IPS-15b (cell line): ENCODE measurements around the gene TXNDC8.

ENCODE experiments used
- H3K27me3 ChIP-seq: one replicate; pipeline ENCODE4 v1.6.1; 2013; ENCODE audit warnings: low read length; ENCODE audit not compliant: control insufficient read depth, insufficient read depth
- H3K36me3 ChIP-seq: one replicate; pipeline ENCODE4 v1.6.1; 2013; ENCODE audit warnings: low read length; ENCODE audit not compliant: control insufficient read depth, insufficient read depth
- H3K4me1 ChIP-seq: one replicate; pipeline ENCODE4 v1.6.1; 2013; ENCODE audit warnings: mild to moderate bottlenecking, low read length; ENCODE audit not compliant: control insufficient read depth, insufficient read depth
- H3K4me3 ChIP-seq: one replicate; pipeline ENCODE4 v1.5.1; 2013; ENCODE audit warnings: low read depth, low read length
- H3K9ac ChIP-seq: one replicate; pipeline ENCODE4 v1.6.1; 2013; ENCODE audit warnings: low read depth, mild to moderate bottlenecking, low read length
- H3K9me3 ChIP-seq: one replicate; pipeline ENCODE4 v1.6.1; 2013; ENCODE audit warnings: mild to moderate bottlenecking, low read length; ENCODE audit not compliant: control insufficient read depth, insufficient read depth

The TXNDC8 gene

DNA sequence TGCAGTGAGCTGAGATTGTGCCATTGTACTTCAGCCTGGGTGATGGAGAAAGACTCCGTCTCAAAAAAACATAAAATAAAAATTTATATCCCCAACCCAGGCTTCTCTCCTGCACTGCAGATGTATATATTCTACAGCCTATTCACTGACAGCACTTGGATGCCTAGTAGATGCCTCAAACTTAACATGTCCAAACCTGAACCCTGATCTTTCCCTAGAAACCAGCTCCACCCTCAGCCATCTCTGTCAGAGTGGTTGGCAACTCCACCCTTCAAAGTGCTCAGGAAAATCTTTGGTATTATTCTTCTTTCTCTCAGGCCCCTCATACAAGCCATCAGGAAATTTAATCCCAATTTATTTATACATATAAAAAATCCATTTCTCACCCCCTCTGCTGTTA lies 44.4 kb downstream of the TXNDC8 start:
- no peaks in the 10 kb centered on the region for H3K9me3 ChIP-seq
- no peaks in the 10 kb centered on the region for H3K36me3 ChIP-seq
- no peaks in the 10 kb centered on the region for H3K4me1 ChIP-seq
- no peak overlapping the region for H3K4me3 ChIP-seq
- H3K9ac ChIP-seq = no peak overlapping the region
- no peaks in the 10 kb centered on the region for H3K27me3 ChIP-seq

GRCh38 chr9:110291921-110292557 lies 45.6 kb downstream of the TXNDC8 start:
- H3K4me3 ChIP-seq = no peak overlapping the region
- no peaks in the 10 kb centered on the region for H3K36me3 ChIP-seq
- H3K4me1 ChIP-seq = no peaks in the 10 kb centered on the region
- H3K9me3 ChIP-seq = no peaks in the 10 kb centered on the region
- H3K9ac ChIP-seq = no peak overlapping the region
- H3K27me3 ChIP-seq = no peaks in the 10 kb centered on the region

DNA sequence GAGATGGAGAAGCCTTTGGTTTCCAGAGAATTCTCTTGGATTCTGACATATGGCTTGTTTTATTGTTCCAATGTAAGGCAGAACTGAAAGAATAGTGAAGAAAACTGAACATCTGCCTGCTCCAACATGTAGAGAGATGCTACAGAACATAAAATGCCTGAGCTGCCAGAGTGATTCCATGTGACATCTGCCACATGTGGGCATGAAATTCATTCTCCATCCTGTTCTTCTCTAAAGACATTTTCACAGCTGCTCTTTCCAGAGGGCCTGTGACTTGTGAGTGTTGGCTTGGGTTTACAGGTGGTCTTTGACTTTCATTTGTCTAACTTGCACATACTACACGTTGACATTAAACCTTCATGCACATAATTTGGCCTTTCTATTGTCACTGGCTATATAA lies 47.7 kb downstream of the TXNDC8 start:
- Histone ChIP-seq H3K36me3 (no peaks in the 10 kb centered on the region), H3K9ac (no peak overlapping the region), H3K4me3 (no peak overlapping the region), H3K4me1 (no peaks in the 10 kb centered on the region), H3K27me3 (no peaks in the 10 kb centered on the region), H3K9me3 (no peaks in the 10 kb centered on the region)

DNA sequence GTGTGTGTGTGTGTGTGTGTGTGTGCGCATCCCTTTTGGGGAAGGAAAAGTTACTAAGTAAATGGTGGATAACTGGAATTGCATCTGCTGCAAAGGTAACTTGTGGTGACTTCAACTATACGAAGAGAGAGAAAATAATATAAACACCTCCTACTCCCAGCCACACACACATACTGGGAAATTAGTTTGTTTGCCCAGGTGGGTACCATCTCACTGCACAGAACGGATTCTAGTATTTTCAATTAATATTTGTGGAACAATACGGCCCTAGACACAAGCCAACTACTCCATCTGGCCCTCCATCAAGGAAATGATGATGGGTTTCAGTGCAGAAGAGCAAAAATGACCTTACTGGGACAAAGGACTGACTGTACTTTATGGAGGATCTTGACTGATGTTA lies 49.2 kb downstream of the TXNDC8 start:
- Histone ChIP-seq H3K4me3 (no peak overlapping the region), H3K4me1 (no peaks in the 10 kb centered on the region), H3K27me3 (no peaks in the 10 kb centered on the region), H3K9ac (no peak overlapping the region), H3K9me3 (no peaks in the 10 kb centered on the region), H3K36me3 (no peaks in the 10 kb centered on the region)

DNA sequence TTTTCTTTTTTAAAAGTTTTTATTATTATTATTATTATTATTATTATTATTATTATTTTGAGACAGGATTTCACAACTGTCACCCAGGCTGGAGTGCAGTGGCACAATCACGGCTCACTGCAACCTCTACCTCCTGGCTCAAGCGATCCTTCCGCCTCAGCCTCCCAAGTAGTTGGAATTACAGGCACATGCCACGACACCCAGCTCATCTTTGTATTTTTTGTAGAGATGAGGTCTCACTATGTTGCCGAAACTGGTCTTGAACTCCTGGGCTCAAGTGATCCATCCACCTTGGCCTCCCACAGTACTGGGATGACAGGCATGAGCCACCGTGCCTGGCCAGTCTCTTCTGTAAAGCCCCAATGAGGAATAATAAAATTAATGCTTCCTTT lies 50.4 kb downstream of the TXNDC8 start:
- no peak overlapping the region for H3K9ac ChIP-seq
- H3K4me1 ChIP-seq = no peaks in the 10 kb centered on the region
- H3K36me3 ChIP-seq = no peaks in the 10 kb centered on the region
- no peaks in the 10 kb centered on the region for H3K27me3 ChIP-seq
- no peak overlapping the region for H3K4me3 ChIP-seq
- H3K9me3 ChIP-seq = no peaks in the 10 kb centered on the region

DNA sequence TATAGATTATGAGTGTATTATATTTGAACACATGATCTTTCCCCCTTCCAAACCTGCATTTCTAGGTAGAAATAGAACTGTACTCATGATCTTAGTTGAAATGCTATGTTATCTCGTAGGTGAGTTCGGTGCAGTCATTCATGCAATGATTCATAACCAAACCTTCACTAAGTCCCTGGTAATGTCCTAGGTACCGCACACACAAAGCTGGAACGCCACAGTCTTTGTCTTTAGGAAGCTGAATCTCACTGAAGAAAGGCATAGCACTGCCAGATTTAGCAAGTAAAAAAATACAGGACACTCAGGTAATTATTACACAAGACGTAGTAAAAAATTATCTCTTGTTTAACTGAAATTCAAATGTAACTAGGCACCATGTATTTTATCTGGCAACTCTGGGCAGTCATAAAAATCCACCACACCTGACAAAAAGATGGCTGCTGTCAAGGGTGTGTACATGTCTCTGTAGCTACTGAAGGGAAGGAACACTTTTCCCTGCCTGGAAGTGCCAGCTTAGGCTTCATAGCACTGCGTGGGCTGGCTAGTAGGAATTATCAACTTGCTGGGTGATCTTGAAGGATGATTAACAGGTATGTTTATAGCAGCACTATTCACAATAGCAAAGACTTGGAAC lies 53.3 kb downstream of the TXNDC8 start:
- Histone ChIP-seq H3K27me3 (no peaks in the 10 kb centered on the region), H3K4me3 (no peak overlapping the region), H3K9me3 (no peaks in the 10 kb centered on the region), H3K4me1 (no peaks in the 10 kb centered on the region), H3K9ac (no peak overlapping the region), H3K36me3 (no peaks in the 10 kb centered on the region)

DNA sequence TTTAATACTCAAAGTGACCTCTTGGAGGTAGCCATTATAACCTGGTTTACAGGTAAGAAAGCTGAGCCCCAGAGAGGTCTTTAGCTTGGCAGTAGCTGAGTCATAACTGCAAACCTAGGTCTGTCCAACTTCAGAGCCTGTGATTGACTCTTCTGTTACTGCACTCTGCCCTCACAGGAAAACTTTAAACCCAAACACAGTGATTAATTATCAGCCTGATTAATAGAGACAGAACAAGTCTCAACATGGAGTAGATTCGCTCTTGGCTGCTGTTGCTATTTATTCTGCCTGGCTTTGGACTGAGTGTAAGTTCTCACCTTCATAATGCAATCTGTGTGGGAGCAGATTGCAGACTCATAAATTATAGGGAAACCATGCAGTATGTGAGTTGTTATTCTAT lies 53.9 kb downstream of the TXNDC8 start:
- no peaks in the 10 kb centered on the region for H3K27me3 ChIP-seq
- H3K36me3 ChIP-seq = no peaks in the 10 kb centered on the region
- no peak overlapping the region for H3K4me3 ChIP-seq
- no peaks in the 10 kb centered on the region for H3K9me3 ChIP-seq
- no peak overlapping the region for H3K9ac ChIP-seq
- H3K4me1 ChIP-seq = no peaks in the 10 kb centered on the region

DNA sequence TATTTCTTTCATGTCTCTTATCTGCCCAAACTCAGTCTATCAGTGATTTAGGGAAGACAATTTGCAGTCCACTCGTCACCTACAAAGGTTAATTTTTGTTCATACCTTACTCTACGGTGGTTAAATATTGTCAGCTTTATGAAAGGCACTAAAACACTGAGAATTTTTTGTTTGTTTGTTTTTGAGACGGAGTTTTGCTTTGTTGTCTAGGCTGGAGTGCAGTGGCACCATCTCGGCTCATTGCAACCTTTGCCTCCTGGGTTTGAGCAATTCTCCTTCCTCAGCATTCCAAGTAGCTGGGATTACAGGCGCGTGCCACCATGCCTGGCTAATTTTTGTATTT lies 55.0 kb downstream of the TXNDC8 start:
- H3K9me3 ChIP-seq = no peaks in the 10 kb centered on the region
- H3K4me1 ChIP-seq = no peaks in the 10 kb centered on the region
- no peaks in the 10 kb centered on the region for H3K36me3 ChIP-seq
- no peaks in the 10 kb centered on the region for H3K27me3 ChIP-seq
- no peak overlapping the region for H3K9ac ChIP-seq
- H3K4me3 ChIP-seq = no peak overlapping the region

DNA sequence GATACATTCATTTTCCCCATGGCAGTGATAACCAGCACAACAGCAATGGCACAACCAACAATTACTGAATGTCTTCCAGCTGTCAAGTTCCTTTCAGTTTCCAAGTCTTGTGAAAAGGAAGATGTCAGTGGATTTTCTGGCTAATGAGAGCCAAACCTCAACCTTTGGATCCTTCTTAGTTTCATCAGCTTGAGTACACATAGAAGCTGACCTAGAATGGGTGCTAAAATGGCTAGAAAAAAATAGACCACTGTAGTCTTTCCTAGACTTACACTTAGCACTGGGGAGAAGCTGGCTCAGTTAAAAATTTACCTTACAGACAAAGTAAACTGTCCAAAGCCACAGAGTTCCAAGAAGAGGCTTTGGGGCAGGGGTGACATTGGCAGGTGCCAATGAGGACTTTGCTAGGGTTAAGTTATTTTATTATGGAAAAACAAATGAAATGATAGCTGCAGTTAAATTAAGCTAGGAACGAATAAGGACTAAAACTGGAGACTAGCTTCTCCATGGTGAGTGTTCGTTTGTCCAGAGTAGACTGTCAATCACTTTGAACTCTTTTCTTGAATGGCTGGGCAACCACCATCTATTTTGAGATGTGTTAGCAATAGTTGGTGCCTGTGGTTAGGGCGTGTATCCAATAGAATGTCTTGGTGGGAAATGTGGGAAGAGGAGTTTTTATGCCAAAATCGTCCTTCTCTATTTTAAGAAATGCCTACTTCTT lies 55.5 kb downstream of the TXNDC8 start:
- H3K9me3 ChIP-seq = no peaks in the 10 kb centered on the region
- no peaks in the 10 kb centered on the region for H3K36me3 ChIP-seq
- H3K9ac ChIP-seq = no peak overlapping the region
- no peaks in the 10 kb centered on the region for H3K27me3 ChIP-seq
- H3K4me1 ChIP-seq = no peaks in the 10 kb centered on the region
- no peak overlapping the region for H3K4me3 ChIP-seq

GRCh38 chr9:110278080-110278707 lies 59.5 kb downstream of the TXNDC8 start:
- H3K9ac ChIP-seq = no peak overlapping the region
- H3K27me3 ChIP-seq = no peaks in the 10 kb centered on the region
- no peaks in the 10 kb centered on the region for H3K36me3 ChIP-seq
- no peak overlapping the region for H3K4me3 ChIP-seq
- no peaks in the 10 kb centered on the region for H3K4me1 ChIP-seq
- no peaks in the 10 kb centered on the region for H3K9me3 ChIP-seq

- H3K36me3 ChIP-seq = no peaks in the 10 kb centered on the region
These were observed 60.9 kb downstream of the TXNDC8 start for GRCh38 chr9:110276781-110277180.

More at GRCh38 chr9:110276781-110277180, 60.9 kb downstream of the TXNDC8 start:
- Histone ChIP-seq H3K27me3 (no peaks in the 10 kb centered on the region), H3K9ac (no peak overlapping the region), H3K9me3 (no peaks in the 10 kb centered on the region), H3K4me1 (no peaks in the 10 kb centered on the region), H3K4me3 (no peak overlapping the region)
